Measurements from ENCODE around the gene GPC6.

Gene GPC6

GRCh38 chr13:93517658-93518057 is 291.1 kb downstream of the GPC6 start:
- ChIA-PET POLR2A (no interaction called here), CTCF (no interaction called here)
- no peak for DNase-seq
- Histone ChIP-seq H3K27me3 (replicated peaks in 2 of 5; ENCODE audit: control insufficient read depth in 4 of 5, insufficient read depth in 5 of 5, low read length in 4 of 5) (no peaks in the 10 kb centered on the region), H3K4me3 (ENCODE audit: control insufficient read depth in 1 of 7, extremely low read depth in 1 of 7, insufficient read depth in 4 of 7, low read depth in 2 of 7, low read length in 6 of 7) (no peak overlapping the region), H3K4me1 (ENCODE audit: control extremely low read depth in 1 of 4, control insufficient read depth in 4 of 4, insufficient read depth in 4 of 4, low read length in 3 of 4) (no peaks in the 10 kb centered on the region), H3K36me3 (ENCODE audit: control insufficient read depth in 4 of 4, insufficient read depth in 4 of 4, low read length in 3 of 4) (no peaks in the 10 kb centered on the region), H3K27ac (ENCODE audit: insufficient read depth in 1 of 2, low read depth in 1 of 2, low read length in 2 of 2, poor library complexity in 1 of 2, severe bottlenecking in 2 of 2) (no peak overlapping the region), H3K9me3 (ENCODE audit: control extremely low read depth in 1 of 5, control insufficient read depth in 4 of 5, insufficient read depth in 2 of 5, low read depth in 1 of 5, low read length in 4 of 5) (no peaks in the 10 kb centered on the region)

- DNase-seq = no peak
- no peak overlapping the region for H3K27ac ChIP-seq (ENCODE audit: insufficient read depth in 1 of 2, low read depth in 1 of 2, low read length in 2 of 2, poor library complexity in 1 of 2, severe bottlenecking in 2 of 2)
- no peaks in the 10 kb centered on the region for H3K27me3 ChIP-seq (replicated peaks in 2 of 5; ENCODE audit: control insufficient read depth in 4 of 5, insufficient read depth in 5 of 5, low read length in 4 of 5)
- no peak overlapping the region for H3K4me3 ChIP-seq (ENCODE audit: control insufficient read depth in 1 of 7, extremely low read depth in 1 of 7, insufficient read depth in 4 of 7, low read depth in 2 of 7, low read length in 6 of 7)
- H3K4me1 ChIP-seq (ENCODE audit: control extremely low read depth in 1 of 4, control insufficient read depth in 4 of 4, insufficient read depth in 4 of 4, low read length in 3 of 4) = no peaks in the 10 kb centered on the region
- WGBS (ENCODE audit: insufficient coverage) = 60% methylated on average over 1 of the region's 2 CpGs
- ChIA-PET POLR2A (no interaction called here), CTCF (no interaction called here)
- no peaks in the 10 kb centered on the region for H3K9me3 ChIP-seq (ENCODE audit: control extremely low read depth in 1 of 5, control insufficient read depth in 4 of 5, insufficient read depth in 2 of 5, low read depth in 1 of 5, low read length in 4 of 5)
- H3K36me3 ChIP-seq (ENCODE audit: control insufficient read depth in 4 of 4, insufficient read depth in 4 of 4, low read length in 3 of 4) = no peaks in the 10 kb centered on the region
These were observed 294.7 kb downstream of the GPC6 start for GRCh38 chr13:93521307-93521706.

- POLR2A ChIA-PET = no interaction called here
- Histone ChIP-seq H3K9me3 (ENCODE audit: control extremely low read depth in 1 of 5, control insufficient read depth in 4 of 5, insufficient read depth in 2 of 5, low read depth in 1 of 5, low read length in 4 of 5) (no peaks in the 10 kb centered on the region), H3K27ac (ENCODE audit: insufficient read depth in 1 of 2, low read depth in 1 of 2, low read length in 2 of 2, poor library complexity in 1 of 2, severe bottlenecking in 2 of 2) (no peak overlapping the region), H3K4me3 (ENCODE audit: control insufficient read depth in 1 of 7, extremely low read depth in 1 of 7, insufficient read depth in 4 of 7, low read depth in 2 of 7, low read length in 6 of 7) (no peak overlapping the region), H3K36me3 (ENCODE audit: control insufficient read depth in 4 of 4, insufficient read depth in 4 of 4, low read length in 3 of 4) (no peaks in the 10 kb centered on the region), H3K27me3 (replicated peaks in 2 of 5; ENCODE audit: control insufficient read depth in 4 of 5, insufficient read depth in 5 of 5, low read length in 4 of 5) (no peaks in the 10 kb centered on the region), H3K4me1 (ENCODE audit: control extremely low read depth in 1 of 4, control insufficient read depth in 4 of 4, insufficient read depth in 4 of 4, low read length in 3 of 4) (no peaks in the 10 kb centered on the region)
- WGBS (ENCODE audit: insufficient coverage) = 92% methylated on average over 3 of the region's 3 CpGs
- DNase-seq = no peak
- CTCF ChIA-PET = no interaction called here
These were observed 295.9 kb downstream of the GPC6 start for GRCh38 chr13:93522501-93522900.

DNA sequence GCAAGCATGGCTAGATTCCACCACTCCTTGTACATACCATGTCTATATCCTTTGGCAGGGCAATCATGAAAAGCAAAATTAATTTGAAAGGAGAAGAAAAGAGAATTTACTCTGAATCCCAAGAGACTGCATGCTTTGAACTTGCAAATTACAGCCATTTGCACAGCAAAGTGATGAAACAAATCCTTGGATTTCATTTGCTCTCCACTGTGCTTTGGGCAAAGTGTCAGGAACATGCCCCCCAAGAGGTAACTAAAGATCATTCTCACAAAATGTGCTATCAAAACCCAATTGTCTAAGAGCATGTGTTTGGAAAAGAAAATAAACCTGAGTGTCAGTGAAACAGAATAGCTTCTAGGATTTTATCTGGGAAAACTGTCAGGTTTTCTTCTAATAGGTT is 298.5 kb downstream of the GPC6 start:
- no peak overlapping the region for H3K4me3 ChIP-seq (ENCODE audit: control insufficient read depth in 1 of 7, extremely low read depth in 1 of 7, insufficient read depth in 4 of 7, low read depth in 2 of 7, low read length in 6 of 7)
- no peaks in the 10 kb centered on the region for H3K27me3 ChIP-seq (replicated peaks in 2 of 5; ENCODE audit: control insufficient read depth in 4 of 5, insufficient read depth in 5 of 5, low read length in 4 of 5)
- H3K4me1 ChIP-seq (ENCODE audit: control extremely low read depth in 1 of 4, control insufficient read depth in 4 of 4, insufficient read depth in 4 of 4, low read length in 3 of 4) = no peaks in the 10 kb centered on the region
- ChIA-PET CTCF (no interaction called here), POLR2A (no interaction called here)
- DNase-seq = no peak
- H3K9me3 ChIP-seq (ENCODE audit: control extremely low read depth in 1 of 5, control insufficient read depth in 4 of 5, insufficient read depth in 2 of 5, low read depth in 1 of 5, low read length in 4 of 5) = no peaks in the 10 kb centered on the region
- no peak overlapping the region for H3K27ac ChIP-seq (ENCODE audit: insufficient read depth in 1 of 2, low read depth in 1 of 2, low read length in 2 of 2, poor library complexity in 1 of 2, severe bottlenecking in 2 of 2)
- no peaks in the 10 kb centered on the region for H3K36me3 ChIP-seq (ENCODE audit: control insufficient read depth in 4 of 4, insufficient read depth in 4 of 4, low read length in 3 of 4)

- Histone ChIP-seq H3K27ac (ENCODE audit: insufficient read depth in 1 of 2, low read depth in 1 of 2, low read length in 2 of 2, poor library complexity in 1 of 2, severe bottlenecking in 2 of 2) (no peak overlapping the region), H3K9me3 (ENCODE audit: control extremely low read depth in 1 of 5, control insufficient read depth in 4 of 5, insufficient read depth in 2 of 5, low read depth in 1 of 5, low read length in 4 of 5) (no peaks in the 10 kb centered on the region), H3K27me3 (replicated peaks in 2 of 5; ENCODE audit: control insufficient read depth in 4 of 5, insufficient read depth in 5 of 5, low read length in 4 of 5) (no peaks in the 10 kb centered on the region), H3K4me1 (ENCODE audit: control extremely low read depth in 1 of 4, control insufficient read depth in 4 of 4, insufficient read depth in 4 of 4, low read length in 3 of 4) (no peaks in the 10 kb centered on the region), H3K36me3 (ENCODE audit: control insufficient read depth in 4 of 4, insufficient read depth in 4 of 4, low read length in 3 of 4) (no peaks in the 10 kb centered on the region), H3K4me3 (ENCODE audit: control insufficient read depth in 1 of 7, extremely low read depth in 1 of 7, insufficient read depth in 4 of 7, low read depth in 2 of 7, low read length in 6 of 7) (no peak overlapping the region)
- ChIA-PET CTCF (no interaction called here), POLR2A (no interaction called here)
- WGBS (ENCODE audit: insufficient coverage) = no CpG with 5 or more reads among the region's 2 CpGs
- DNase-seq = no peak
These were observed 301.2 kb downstream of the GPC6 start for GRCh38 chr13:93527748-93528297.

- no peak overlapping the region for H3K27ac ChIP-seq (ENCODE audit: insufficient read depth in 1 of 2, low read depth in 1 of 2, low read length in 2 of 2, poor library complexity in 1 of 2, severe bottlenecking in 2 of 2)
- no peak overlapping the region for H3K4me3 ChIP-seq (ENCODE audit: control insufficient read depth in 1 of 7, extremely low read depth in 1 of 7, insufficient read depth in 4 of 7, low read depth in 2 of 7, low read length in 6 of 7)
- no peak for DNase-seq
- POLR2A ChIA-PET = no interaction called here
- 94% methylated on average over 2 of the region's 2 CpGs for WGBS (ENCODE audit: insufficient coverage)
- H3K36me3 ChIP-seq (ENCODE audit: control insufficient read depth in 4 of 4, insufficient read depth in 4 of 4, low read length in 3 of 4) = no peaks in the 10 kb centered on the region
- H3K27me3 ChIP-seq (replicated peaks in 2 of 5; ENCODE audit: control insufficient read depth in 4 of 5, insufficient read depth in 5 of 5, low read length in 4 of 5) = no peaks in the 10 kb centered on the region
- H3K4me1 ChIP-seq (ENCODE audit: control extremely low read depth in 1 of 4, control insufficient read depth in 4 of 4, insufficient read depth in 4 of 4, low read length in 3 of 4) = no peaks in the 10 kb centered on the region
- CTCF ChIA-PET = no interaction called here
- H3K9me3 ChIP-seq (ENCODE audit: control extremely low read depth in 1 of 5, control insufficient read depth in 4 of 5, insufficient read depth in 2 of 5, low read depth in 1 of 5, low read length in 4 of 5) = no peaks in the 10 kb centered on the region
These were observed 303.4 kb downstream of the GPC6 start for GRCh38 chr13:93529961-93530360.

DNA sequence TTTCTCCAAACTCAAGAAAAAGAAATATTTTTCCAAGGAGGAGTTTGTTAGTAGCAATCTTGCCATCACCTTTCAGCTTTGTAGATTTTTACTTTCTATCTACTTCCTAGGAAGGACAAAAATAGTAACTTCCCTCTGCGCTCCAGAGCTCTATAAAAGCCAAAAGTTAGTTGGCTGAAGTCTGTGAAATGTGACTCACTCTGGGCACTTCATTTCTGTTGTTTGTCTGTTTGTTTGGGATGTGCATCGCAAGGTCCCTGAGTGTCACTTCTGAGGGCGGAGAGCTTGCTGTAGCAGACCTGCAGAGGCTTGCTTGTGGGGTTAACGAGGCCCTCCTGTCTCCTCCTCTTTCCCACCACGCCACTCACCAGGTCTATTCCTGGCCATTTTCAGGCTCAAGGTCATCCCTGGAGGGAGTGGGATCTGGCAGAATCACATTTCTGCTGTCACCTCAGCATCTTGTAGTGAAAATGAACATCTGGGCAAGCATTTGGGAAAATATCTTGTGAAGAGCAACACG is 307.6 kb downstream of the GPC6 start:
- no peaks in the 10 kb centered on the region for H3K36me3 ChIP-seq (ENCODE audit: control insufficient read depth in 4 of 4, insufficient read depth in 4 of 4, low read length in 3 of 4)
- H3K4me1 ChIP-seq (ENCODE audit: control extremely low read depth in 1 of 4, control insufficient read depth in 4 of 4, insufficient read depth in 4 of 4, low read length in 3 of 4) = no peaks in the 10 kb centered on the region
- H3K27ac ChIP-seq (ENCODE audit: insufficient read depth in 1 of 2, low read depth in 1 of 2, low read length in 2 of 2, poor library complexity in 1 of 2, severe bottlenecking in 2 of 2) = no peak overlapping the region
- H3K4me3 ChIP-seq (ENCODE audit: control insufficient read depth in 1 of 7, extremely low read depth in 1 of 7, insufficient read depth in 4 of 7, low read depth in 2 of 7, low read length in 6 of 7) = no peak overlapping the region
- 93% methylated on average over 6 of the region's 6 CpGs for WGBS (ENCODE audit: insufficient coverage)
- POLR2A ChIA-PET = no interaction called here
- CTCF ChIA-PET = no interaction called here
- no peak for DNase-seq
- no peaks in the 10 kb centered on the region for H3K9me3 ChIP-seq (ENCODE audit: control extremely low read depth in 1 of 5, control insufficient read depth in 4 of 5, insufficient read depth in 2 of 5, low read depth in 1 of 5, low read length in 4 of 5)
- H3K27me3 ChIP-seq (replicated peaks in 2 of 5; ENCODE audit: control insufficient read depth in 4 of 5, insufficient read depth in 5 of 5, low read length in 4 of 5) = no peaks in the 10 kb centered on the region

Measured in common myeloid progenitor, CD34-positive (primary cell).